ENCODE results near the gene NMNAT2. TPM values are rescaled to one million over a fixed set of nuclear protein-coding genes. Genes with fewer than 3 reads are reported as not detected.

Gene NMNAT2
- total and polyA plus RNA-seq, 2 of the 8 experiments (the other 6 are each of a cell fraction or from before 2014, with no cell fraction given): 6.5 to 20.9 TPM

- no peak for TF ChIP-seq CHD7 (IDR thresholded peaks at IDR 0.05; ENCODE audit: insufficient replicate concordance, low read length)
- TF ChIP-seq BACH1 (IDR thresholded peaks at IDR 0.05; ENCODE audit: low read length): no peak
- no peak for TF ChIP-seq CHD2 (IDR thresholded peaks at IDR 0.05; ENCODE audit: low read length)
- TF ChIP-seq KDM4A (IDR thresholded peaks at IDR 0.05; ENCODE audit: low read depth, low read length, severe bottlenecking): no peak
- no peak for TF ChIP-seq RFX5 (IDR thresholded peaks at IDR 0.05; ENCODE audit: borderline replicate concordance, low read depth, low read length)
- TF ChIP-seq CHD1 (IDR thresholded peaks at IDR 0.05; ENCODE audit: low read depth, low read length): no peak
- TF ChIP-seq SP1 (IDR thresholded peaks at IDR 0.05; ENCODE audit: low read depth, low read length): no peak
- no peak for TF ChIP-seq KDM1A (IDR thresholded peaks at IDR 0.05; ENCODE audit: borderline replicate concordance, low read length)
- no peak for TF ChIP-seq RBBP5 (IDR thresholded peaks at IDR 0.05; ENCODE audit: borderline replicate concordance, low read depth, low read length)
- TF ChIP-seq CBX8 (IDR thresholded peaks at IDR 0.05; ENCODE audit: borderline replicate concordance, low read depth, low read length): no peak
- TF ChIP-seq GTF2F1 (IDR thresholded peaks at IDR 0.05; ENCODE audit: borderline replicate concordance, low read depth, low read length): no peak
- no peak for TF ChIP-seq RAD21 (IDR thresholded peaks at IDR 0.05 in 1 of 2, conservative IDR thresholded peaks at IDR 0.05 in 1 of 2; ENCODE audit: low read depth in 2 of 2, low read length in 2 of 2)
Measured at GRCh38 chr1:183272390-183272848, 145.8 kb downstream of the NMNAT2 start (continued).
